ENCODE results near the gene NGFR.

DNA sequence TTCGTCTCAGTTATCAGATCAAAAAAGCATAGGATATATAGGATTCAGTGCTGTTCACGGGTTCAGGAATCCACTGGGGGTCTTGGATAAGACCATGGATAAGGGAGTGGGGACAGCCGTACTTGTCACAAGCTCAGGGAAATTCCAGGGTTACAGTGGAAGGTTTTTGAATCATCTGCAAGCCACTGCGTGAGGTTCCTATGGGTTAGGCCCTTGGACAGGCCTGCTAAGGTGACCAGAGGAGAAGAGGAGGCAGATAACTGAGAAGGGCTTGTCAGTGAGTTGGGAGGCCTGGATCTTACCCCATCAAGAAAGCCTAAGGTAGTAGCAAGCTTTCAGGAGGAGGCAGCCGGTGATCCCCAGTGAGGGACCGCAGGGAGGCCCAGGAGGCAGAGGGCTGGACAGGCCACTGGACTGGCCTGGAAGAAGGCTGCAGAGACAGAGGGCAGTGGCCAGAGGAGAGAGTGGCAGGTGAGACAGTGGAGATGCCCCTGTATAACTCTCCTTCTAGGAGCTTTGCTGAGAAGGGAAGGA, 27.3 kb downstream of the NGFR start:
- TF ChIP-seq, protein P1, sequence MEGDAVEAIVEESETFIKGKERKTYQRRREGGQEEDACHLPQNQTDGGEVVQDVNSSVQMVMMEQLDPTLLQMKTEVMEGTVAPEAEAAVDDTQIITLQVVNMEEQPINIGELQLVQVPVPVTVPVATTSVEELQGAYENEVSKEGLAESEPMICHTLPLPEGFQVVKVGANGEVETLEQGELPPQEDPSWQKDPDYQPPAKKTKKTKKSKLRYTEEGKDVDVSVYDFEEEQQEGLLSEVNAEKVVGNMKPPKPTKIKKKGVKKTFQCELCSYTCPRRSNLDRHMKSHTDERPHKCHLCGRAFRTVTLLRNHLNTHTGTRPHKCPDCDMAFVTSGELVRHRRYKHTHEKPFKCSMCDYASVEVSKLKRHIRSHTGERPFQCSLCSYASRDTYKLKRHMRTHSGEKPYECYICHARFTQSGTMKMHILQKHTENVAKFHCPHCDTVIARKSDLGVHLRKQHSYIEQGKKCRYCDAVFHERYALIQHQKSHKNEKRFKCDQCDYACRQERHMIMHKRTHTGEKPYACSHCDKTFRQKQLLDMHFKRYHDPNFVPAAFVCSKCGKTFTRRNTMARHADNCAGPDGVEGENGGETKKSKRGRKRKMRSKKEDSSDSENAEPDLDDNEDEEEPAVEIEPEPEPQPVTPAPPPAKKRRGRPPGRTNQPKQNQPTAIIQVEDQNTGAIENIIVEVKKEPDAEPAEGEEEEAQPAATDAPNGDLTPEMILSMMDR (IDR thresholded peaks at IDR 0.05), result no peak
- TF ChIP-seq POLR2A (IDR thresholded peaks at IDR 0.05) (no peak), POLR2AphosphoS5 (IDR thresholded peaks at IDR 0.05) (no peak), EP300 (IDR thresholded peaks at IDR 0.05) (no peak)
